ENCODE results near the gene CACNA1E.

The CACNA1E gene

GRCh38 chr1:181592255-181592859, 109.0 kb downstream of the CACNA1E start:
- DNase-seq = peak; percentile 85

GRCh38 chr1:181593042-181593441, 109.7 kb downstream of the CACNA1E start:
- DNase-seq = no peak

GRCh38 chr1:181594553-181594952, 111.2 kb downstream of the CACNA1E start:
- no peak for DNase-seq

GRCh38 chr1:181595234-181595633, 111.9 kb downstream of the CACNA1E start:
- no peak for DNase-seq

GRCh38 chr1:181601186-181601950, 118.1 kb downstream of the CACNA1E start:
- no peak for DNase-seq

- no peak for DNase-seq
These were observed 120.6 kb downstream of the CACNA1E start for GRCh38 chr1:181603735-181604410.

GRCh38 chr1:181604482-181605249, 121.3 kb downstream of the CACNA1E start:
- DNase-seq = peak; percentile 3

- DNase-seq = no peak
These were observed 124.2 kb downstream of the CACNA1E start for GRCh38 chr1:181607524-181607923.

- no peak for DNase-seq
These were observed 125.1 kb downstream of the CACNA1E start for GRCh38 chr1:181608386-181608785.

- DNase-seq = peak; percentile 29
These were observed 125.6 kb downstream of the CACNA1E start for GRCh38 chr1:181608948-181609347.

- DNase-seq = no peak
These were observed 128.8 kb downstream of the CACNA1E start for GRCh38 chr1:181612100-181612499.

- DNase-seq = peak; percentile 17
These were observed 135.2 kb downstream of the CACNA1E start for GRCh38 chr1:181618559-181618958.

GRCh38 chr1:181620183-181620582, 136.9 kb downstream of the CACNA1E start:
- DNase-seq = no peak

GRCh38 chr1:181623850-181624249, 140.5 kb downstream of the CACNA1E start:
- DNase-seq = no peak

- no peak for DNase-seq
These were observed 143.1 kb downstream of the CACNA1E start for GRCh38 chr1:181626279-181626938.

- peak; percentile 31 for DNase-seq
These were observed 147.1 kb downstream of the CACNA1E start for GRCh38 chr1:181630398-181630797.

GRCh38 chr1:181630838-181631237, 147.5 kb downstream of the CACNA1E start:
- peak; percentile 86 for DNase-seq

- peak; percentile 2 for DNase-seq
These were observed 149.2 kb downstream of the CACNA1E start for GRCh38 chr1:181632492-181632891.

- no peak for DNase-seq
These were observed 149.6 kb downstream of the CACNA1E start for GRCh38 chr1:181632960-181633359.

GRCh38 chr1:181635110-181635509, 151.8 kb downstream of the CACNA1E start:
- peak; percentile 14 for DNase-seq

GRCh38 chr1:181637998-181638397, 154.7 kb downstream of the CACNA1E start:
- DNase-seq = no peak

- no peak for DNase-seq
These were observed 157.6 kb downstream of the CACNA1E start for GRCh38 chr1:181640956-181641355.

GRCh38 chr1:181643631-181644030, 160.3 kb downstream of the CACNA1E start:
- no peak for DNase-seq

Measured in NCI-H146 (cell line).